CD4-positive, alpha-beta T cell treated with Interleukin-4 for 1 hour (primary cell): Measurements from ENCODE around the gene SFMBT1.
"Not testable (repeated sequence)": the region's sequence is repeated elsewhere in the genome, so short reads cannot be mapped to it uniquely, and the experiment has no call there.

ENCODE experiments used
- DNase-seq, 2 donors: peaks; one replicate each; pipeline ENCODE4 v3.0.0-alpha.2; 2020 to 2022

The SFMBT1 gene

GRCh38 chr3:53035018-53035417 is 10.9 kb downstream of the SFMBT1 start:
- DNase-seq, result not testable (repeated sequence)

- DNase-seq, result not testable (repeated sequence)
Measured at GRCh38 chr3:53034411-53034810, 11.5 kb downstream of the SFMBT1 start.

GRCh38 chr3:53032609-53033008 is 13.3 kb downstream of the SFMBT1 start:
- DNase-seq, result no peak

GRCh38 chr3:53030619-53031449 is 15.0 kb downstream of the SFMBT1 start:
- peak; percentile 34 to 53 for DNase-seq

- no peak for DNase-seq
Measured at GRCh38 chr3:53028641-53029040, 17.2 kb downstream of the SFMBT1 start.

- DNase-seq, result no peak
Measured at GRCh38 chr3:53027254-53027844, 18.5 kb downstream of the SFMBT1 start.

GRCh38 chr3:53026382-53027162 is 19.3 kb downstream of the SFMBT1 start:
- no peak for DNase-seq

GRCh38 chr3:53024315-53024714 is 21.6 kb downstream of the SFMBT1 start:
- no peak for DNase-seq

GRCh38 chr3:53023072-53023823 is 22.6 kb downstream of the SFMBT1 start:
- DNase-seq, result no peak

- DNase-seq, result no peak
Measured at GRCh38 chr3:53022647-53023046, 23.2 kb downstream of the SFMBT1 start.

GRCh38 chr3:53016236-53016635 is 29.6 kb downstream of the SFMBT1 start:
- no peak for DNase-seq

GRCh38 chr3:53011324-53011723 is 34.5 kb downstream of the SFMBT1 start:
- no peak for DNase-seq

GRCh38 chr3:53009826-53010539 is 35.9 kb downstream of the SFMBT1 start:
- DNase-seq, result no peak

- DNase-seq, result no peak
Measured at GRCh38 chr3:53008932-53009331, 36.9 kb downstream of the SFMBT1 start.

- no peak for DNase-seq
Measured at GRCh38 chr3:53005854-53006513, 39.9 kb downstream of the SFMBT1 start.

GRCh38 chr3:53005338-53005737 is 40.5 kb downstream of the SFMBT1 start:
- no peak for DNase-seq

- no peak for DNase-seq
Measured at GRCh38 chr3:53003320-53003719, 42.6 kb downstream of the SFMBT1 start.

GRCh38 chr3:52998771-52999513 is 46.9 kb downstream of the SFMBT1 start:
- DNase-seq, result no peak

GRCh38 chr3:52990637-52991036 is 55.2 kb downstream of the SFMBT1 start:
- no peak for DNase-seq

- peak in 1 of 2 donors; percentile 13 for DNase-seq
Measured at GRCh38 chr3:52986938-52987337, 58.9 kb downstream of the SFMBT1 start.

GRCh38 chr3:52986049-52986448 is 59.8 kb downstream of the SFMBT1 start:
- DNase-seq, result no peak
